HCT116 (cell line): ENCODE measurements around the gene TRIM63.

Experiments
- CBX3 ChIP-seq: IDR thresholded peaks from 2 replicates; pipeline ENCODE4 v1.6.1; 2012; ENCODE audit warnings: low read depth
- POLR2A ChIP-seq: IDR thresholded peaks from 2 replicates; pipeline ENCODE4 v1.7.0; 2011; ENCODE audit warnings: borderline replicate concordance; ENCODE audit not compliant: insufficient read depth, insufficient read length; ENCODE audit errors: extremely low read depth
- POLR2AphosphoS5 ChIP-seq: IDR thresholded peaks from 2 replicates; pipeline ENCODE4 v1.6.1; 2011; ENCODE audit warnings: mild to moderate bottlenecking, low read depth, low read length, moderate library complexity
- ZNF274 ChIP-seq: fragments of 200-500 bp; sonication (Bioruptor generic); IDR thresholded peaks from 2 replicates; pipeline ENCODE4 v1.6.1; 2014; ENCODE audit warnings: mild to moderate bottlenecking, low read depth, low read length, inconsistent platforms
- TF ChIP-seq, protein P1 (sequence below), 3 experiments: fragments of 200-600 bp in 1 of 3; sonication (generic) in 1 of 3; IDR thresholded peaks in 2 of 3; conservative IDR thresholded peaks in 1 of 3; 2 replicates each; pipeline ENCODE4 v1.5.1; 2012 to 2017; ENCODE audit warnings: low read depth in 2 of 3, low read length in 2 of 3, antibody characterized with exemption in 1 of 3, borderline replicate concordance in 1 of 3, control low read depth in 1 of 3, mild to moderate bottlenecking in 1 of 3, mixed read lengths in 1 of 3, mixed run types in 1 of 3, moderate library complexity in 1 of 3; ENCODE audit not compliant: insufficient read depth in 1 of 3

DNA sequence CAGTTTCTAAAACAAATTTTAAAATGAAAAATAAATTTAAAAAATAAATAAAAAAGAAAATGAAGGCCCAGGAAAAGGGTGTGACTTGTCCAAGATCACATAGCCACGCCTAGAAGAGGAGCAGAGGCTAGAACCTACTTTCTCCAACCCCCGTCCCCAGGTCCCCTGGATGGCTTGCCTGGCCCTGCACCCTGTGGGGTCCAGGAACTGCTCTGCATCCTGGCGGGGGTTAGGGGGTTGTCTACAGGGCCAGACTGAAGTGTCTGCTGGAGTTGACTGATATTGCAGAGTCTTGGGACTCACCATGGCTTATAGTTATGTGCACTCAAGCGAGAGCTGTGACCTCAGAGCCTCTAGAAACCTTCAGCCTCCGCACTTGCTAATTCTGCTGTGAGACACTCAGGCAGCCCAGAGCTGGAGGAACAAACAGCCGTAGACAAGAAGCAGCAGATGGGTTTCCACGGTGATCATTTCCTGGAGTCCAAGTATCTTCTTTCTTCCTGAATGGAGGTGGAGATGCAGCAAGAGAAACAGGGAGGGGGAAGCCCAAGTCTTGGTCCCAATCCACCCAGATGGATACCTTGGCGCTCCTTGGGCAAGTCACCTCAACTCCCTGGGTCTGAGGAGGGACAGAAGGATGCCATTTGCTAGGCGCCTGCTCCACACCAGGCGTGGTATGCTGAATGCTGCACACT, 51.0 kb downstream of the TRIM63 start:
- TF ChIP-seq, protein P1, sequence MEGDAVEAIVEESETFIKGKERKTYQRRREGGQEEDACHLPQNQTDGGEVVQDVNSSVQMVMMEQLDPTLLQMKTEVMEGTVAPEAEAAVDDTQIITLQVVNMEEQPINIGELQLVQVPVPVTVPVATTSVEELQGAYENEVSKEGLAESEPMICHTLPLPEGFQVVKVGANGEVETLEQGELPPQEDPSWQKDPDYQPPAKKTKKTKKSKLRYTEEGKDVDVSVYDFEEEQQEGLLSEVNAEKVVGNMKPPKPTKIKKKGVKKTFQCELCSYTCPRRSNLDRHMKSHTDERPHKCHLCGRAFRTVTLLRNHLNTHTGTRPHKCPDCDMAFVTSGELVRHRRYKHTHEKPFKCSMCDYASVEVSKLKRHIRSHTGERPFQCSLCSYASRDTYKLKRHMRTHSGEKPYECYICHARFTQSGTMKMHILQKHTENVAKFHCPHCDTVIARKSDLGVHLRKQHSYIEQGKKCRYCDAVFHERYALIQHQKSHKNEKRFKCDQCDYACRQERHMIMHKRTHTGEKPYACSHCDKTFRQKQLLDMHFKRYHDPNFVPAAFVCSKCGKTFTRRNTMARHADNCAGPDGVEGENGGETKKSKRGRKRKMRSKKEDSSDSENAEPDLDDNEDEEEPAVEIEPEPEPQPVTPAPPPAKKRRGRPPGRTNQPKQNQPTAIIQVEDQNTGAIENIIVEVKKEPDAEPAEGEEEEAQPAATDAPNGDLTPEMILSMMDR (IDR thresholded peaks at IDR 0.05 in 2 of 3, conservative IDR thresholded peaks at IDR 0.05 in 1 of 3; ENCODE audit: borderline replicate concordance in 1 of 3, insufficient read depth in 1 of 3, low read depth in 2 of 3, low read length in 2 of 3): no peak
- TF ChIP-seq CBX3 (no peak), POLR2A (no peak), ZNF274 (no peak), POLR2AphosphoS5 (no peak)
